ENCODE data around the gene PSMA5. TPM values are rescaled to one million over a fixed set of nuclear protein-coding genes. Genes with fewer than 3 reads are reported as not detected.
"Not testable (repeated sequence)": the region's sequence is repeated elsewhere in the genome, so short reads cannot be mapped to it uniquely, and the experiment has no call there.

Gene PSMA5
- total RNA-seq, 2 donors from 2014 or later: 48.6 to 53.1 TPM

DNA sequence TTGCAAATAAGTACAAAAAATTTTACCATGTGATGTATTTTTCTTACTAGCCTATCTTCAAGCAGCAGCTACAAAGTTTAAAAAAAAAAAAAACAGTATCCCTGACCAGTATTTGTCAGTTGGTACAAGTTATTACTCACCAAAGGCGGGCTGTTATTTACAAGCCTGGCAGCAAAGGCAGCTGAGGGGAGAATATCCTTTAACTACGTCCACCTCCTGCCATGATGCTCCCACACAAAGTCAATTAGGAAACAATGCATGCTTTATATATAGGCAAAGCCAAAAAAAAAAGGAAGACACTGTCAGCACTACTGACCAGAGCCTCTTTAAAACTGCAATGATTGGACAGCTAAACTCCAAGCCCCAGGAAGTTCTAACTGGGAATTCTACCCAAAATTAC, 13.7 kb downstream of the PSMA5 start:
- no peaks in the 10 kb centered on the region for H3K9me3 ChIP-seq (ENCODE audit: control insufficient read depth, low read length, poor library complexity, severe bottlenecking)
- no peak overlapping the region for H3K4me3 Mint-ChIP-seq
- ATAC-seq (no peak), DNase-seq (no peak)
- H3K27ac Mint-ChIP-seq: no peak overlapping the region
- H3K4me1 Mint-ChIP-seq: peaks cover 32% of the 10 kb centered on the region
- peaks cover 30% of the 10 kb centered on the region for H3K36me3 Mint-ChIP-seq (ENCODE audit: low read depth)
- H3K27me3 Mint-ChIP-seq: no peaks in the 10 kb centered on the region

DNA sequence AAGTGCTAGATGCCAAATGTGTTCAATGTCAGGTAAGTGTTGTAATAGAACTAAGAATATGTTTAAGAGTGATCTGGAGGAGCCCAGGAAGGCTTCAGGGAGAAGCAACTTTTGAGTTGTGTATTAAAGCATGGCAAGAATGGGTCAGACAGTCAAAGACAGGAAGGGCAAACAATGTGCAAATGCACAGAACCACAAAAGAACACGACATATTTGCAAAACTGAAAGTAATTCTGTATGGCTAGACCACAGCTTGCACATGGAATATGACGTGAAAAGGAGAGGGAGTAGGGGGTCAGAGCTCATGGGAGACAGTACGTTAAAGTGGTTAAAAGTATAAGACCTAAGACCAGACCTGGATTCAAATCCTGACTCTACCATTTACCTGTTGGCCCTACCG, 21.4 kb downstream of the PSMA5 start:
- peaks cover 24% of the 10 kb centered on the region for H3K4me1 Mint-ChIP-seq
- H3K27me3 Mint-ChIP-seq: no peaks in the 10 kb centered on the region
- DNase-seq (no peak), ATAC-seq (peak; percentile 40)
- no peak overlapping the region for H3K4me3 Mint-ChIP-seq
- H3K9me3 ChIP-seq (ENCODE audit: control insufficient read depth, low read length, poor library complexity, severe bottlenecking): no peaks in the 10 kb centered on the region
- H3K36me3 Mint-ChIP-seq (ENCODE audit: low read depth): peaks cover 24% of the 10 kb centered on the region
- peak overlapping the region; percentile 72 for H3K27ac Mint-ChIP-seq

DNA sequence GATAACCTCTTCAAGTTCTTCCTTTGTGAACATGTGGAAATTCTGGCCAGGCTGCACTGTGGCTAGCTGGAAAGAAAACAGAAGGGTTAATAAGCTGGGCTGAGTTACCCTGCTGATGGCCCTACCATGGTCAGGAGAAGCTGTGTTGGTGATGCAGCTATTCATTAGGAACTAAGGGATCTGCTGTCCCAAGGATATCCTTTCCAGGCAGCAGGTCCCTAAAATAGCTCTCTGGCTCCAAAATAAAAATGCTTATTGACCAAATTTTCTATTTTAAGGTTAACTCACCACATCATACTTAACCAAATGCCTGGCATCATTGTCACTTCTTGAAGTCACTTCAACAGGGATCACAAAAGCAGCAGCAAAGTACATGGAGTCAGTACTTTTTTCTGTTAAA, 24.2 kb downstream of the PSMA5 start:
- peaks cover 7% of the 10 kb centered on the region for H3K27me3 Mint-ChIP-seq
- H3K36me3 Mint-ChIP-seq (ENCODE audit: low read depth): peaks cover 13% of the 10 kb centered on the region

DNA sequence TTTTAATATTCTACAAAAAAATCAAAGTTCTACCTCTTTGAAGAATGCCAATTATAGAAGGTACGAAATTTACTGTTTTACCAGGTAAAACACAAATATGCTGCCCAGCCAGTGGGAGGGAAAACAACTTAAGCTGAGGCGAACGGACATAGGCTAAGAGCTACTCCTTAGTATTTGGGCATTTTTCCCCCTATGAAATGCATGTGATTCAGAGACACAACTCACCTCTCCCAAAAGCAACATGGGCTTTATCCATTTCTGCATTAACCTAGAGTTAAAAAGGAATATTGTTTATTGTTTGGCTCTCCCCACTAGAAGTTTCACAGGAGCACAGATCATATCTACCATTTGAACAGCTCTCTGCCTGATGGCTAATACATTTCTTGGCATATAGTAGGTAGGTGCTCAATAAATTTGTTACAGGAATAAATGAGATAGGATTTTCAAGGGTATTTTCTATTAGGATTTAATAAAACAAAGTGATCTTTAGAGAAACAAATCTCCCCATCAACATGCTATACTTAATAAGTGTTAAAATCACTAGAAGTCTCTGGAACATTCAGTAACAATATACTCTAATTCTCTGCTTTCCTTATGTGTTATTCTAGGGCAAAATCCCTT, 26.1 kb downstream of the PSMA5 start:
- no peak overlapping the region for H3K27ac Mint-ChIP-seq
- no peak for ATAC-seq
- no peaks in the 10 kb centered on the region for H3K9me3 ChIP-seq (ENCODE audit: control insufficient read depth, low read length, poor library complexity, severe bottlenecking)
- H3K4me3 Mint-ChIP-seq: no peak overlapping the region
- peaks cover 6% of the 10 kb centered on the region for H3K36me3 Mint-ChIP-seq (ENCODE audit: low read depth)
- peaks cover 26% of the 10 kb centered on the region for H3K27me3 Mint-ChIP-seq
- peaks cover 8% of the 10 kb centered on the region for H3K4me1 Mint-ChIP-seq
- DNase-seq: no peak

More for the DNA sequence above, 24.2 kb downstream of the PSMA5 start:
- no peak overlapping the region for H3K27ac Mint-ChIP-seq
- no peak overlapping the region for H3K4me3 Mint-ChIP-seq
- ATAC-seq (no peak), DNase-seq (no peak)
- no peaks in the 10 kb centered on the region for H3K9me3 ChIP-seq (ENCODE audit: control insufficient read depth, low read length, poor library complexity, severe bottlenecking)
- peaks cover 17% of the 10 kb centered on the region for H3K4me1 Mint-ChIP-seq

DNA sequence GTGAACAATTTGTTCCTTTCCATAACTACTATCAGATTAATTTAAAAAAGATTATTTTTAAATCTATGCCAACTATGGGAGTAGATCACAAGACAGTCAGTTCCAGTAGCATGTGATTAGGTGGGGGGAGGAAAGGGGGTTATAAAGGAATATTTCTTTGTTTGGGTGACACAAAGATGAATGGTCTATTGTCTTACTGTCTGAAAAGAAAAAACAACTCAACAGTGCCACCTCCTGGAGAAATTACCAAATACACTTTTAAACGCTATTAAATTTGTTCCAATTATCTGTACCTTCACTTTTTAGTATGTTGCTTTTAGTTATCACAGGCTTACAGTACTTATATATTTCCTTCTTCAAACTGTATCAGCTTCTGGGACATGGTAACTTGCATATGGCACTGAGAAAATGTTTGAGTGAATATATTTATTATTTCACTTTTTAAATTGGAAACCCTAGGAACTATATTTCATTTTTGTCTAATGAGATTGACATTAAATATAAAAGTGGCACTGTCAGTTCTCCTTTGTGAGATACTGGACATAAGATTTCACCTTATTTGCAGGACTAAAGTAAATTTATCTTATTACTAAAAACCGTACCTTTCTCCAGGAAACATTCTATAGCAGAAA, 26.8 kb downstream of the PSMA5 start:
- Mint-ChIP-seq H3K27ac (no peak overlapping the region), H3K4me3 (peak overlapping the region; percentile 19), H3K27me3 (peaks cover 33% of the 10 kb centered on the region), H3K36me3 (ENCODE audit: low read depth) (no peaks in the 10 kb centered on the region), H3K4me1 (peaks cover 2% of the 10 kb centered on the region)
- peak; percentile 56 for ATAC-seq
- DNase-seq: no peak
- no peaks in the 10 kb centered on the region for H3K9me3 ChIP-seq (ENCODE audit: control insufficient read depth, low read length, poor library complexity, severe bottlenecking)

DNA sequence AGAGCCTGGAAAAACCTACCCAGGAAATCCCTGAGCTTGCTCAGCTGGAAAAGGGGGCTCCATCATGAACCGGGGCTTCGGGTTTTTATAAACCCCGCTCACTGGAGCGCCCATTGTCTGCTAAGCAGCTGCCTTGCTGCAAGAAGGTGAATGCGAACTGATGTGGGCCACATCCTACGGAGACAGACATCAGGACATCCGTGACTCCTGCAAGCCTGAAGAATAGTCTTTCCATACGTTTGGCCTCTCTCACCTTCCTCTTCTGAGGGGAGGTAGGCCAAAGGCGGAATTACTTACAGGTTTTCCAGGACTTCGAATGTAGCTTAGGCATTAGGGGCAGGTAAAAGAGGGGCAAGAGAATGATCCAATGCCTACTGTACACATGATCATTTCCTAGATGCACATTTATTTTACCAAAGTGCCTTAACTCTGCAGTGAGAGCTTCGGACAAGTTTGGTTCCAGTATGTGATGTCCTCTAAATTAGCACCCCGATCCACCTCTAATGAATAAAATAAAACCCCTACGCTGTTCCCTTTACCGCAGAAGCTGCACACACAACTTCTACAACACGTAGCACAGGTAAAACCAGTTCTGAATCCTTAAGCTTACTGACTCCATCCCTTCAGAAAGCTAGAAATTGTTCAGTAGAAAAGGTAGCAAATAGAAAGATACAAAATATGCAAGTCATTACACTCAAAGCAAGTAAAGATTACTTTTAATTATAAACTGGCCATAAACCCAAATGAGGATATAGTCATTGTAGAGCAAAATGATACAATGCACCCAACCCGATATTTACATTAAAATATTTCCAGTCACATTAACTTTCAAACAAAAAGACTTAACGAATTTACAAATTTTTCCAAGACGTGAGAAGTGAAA, 27.7 kb downstream of the PSMA5 start:
- no peaks in the 10 kb centered on the region for H3K9me3 ChIP-seq (ENCODE audit: control insufficient read depth, low read length, poor library complexity, severe bottlenecking)
- Mint-ChIP-seq H3K4me3 (peak overlapping the region; percentile 79), H3K36me3 (ENCODE audit: low read depth) (no peaks in the 10 kb centered on the region), H3K4me1 (peaks cover 2% of the 10 kb centered on the region), H3K27ac (no peak overlapping the region), H3K27me3 (peaks cover 40% of the 10 kb centered on the region)
- no peak for ATAC-seq
- no peak for DNase-seq

DNA sequence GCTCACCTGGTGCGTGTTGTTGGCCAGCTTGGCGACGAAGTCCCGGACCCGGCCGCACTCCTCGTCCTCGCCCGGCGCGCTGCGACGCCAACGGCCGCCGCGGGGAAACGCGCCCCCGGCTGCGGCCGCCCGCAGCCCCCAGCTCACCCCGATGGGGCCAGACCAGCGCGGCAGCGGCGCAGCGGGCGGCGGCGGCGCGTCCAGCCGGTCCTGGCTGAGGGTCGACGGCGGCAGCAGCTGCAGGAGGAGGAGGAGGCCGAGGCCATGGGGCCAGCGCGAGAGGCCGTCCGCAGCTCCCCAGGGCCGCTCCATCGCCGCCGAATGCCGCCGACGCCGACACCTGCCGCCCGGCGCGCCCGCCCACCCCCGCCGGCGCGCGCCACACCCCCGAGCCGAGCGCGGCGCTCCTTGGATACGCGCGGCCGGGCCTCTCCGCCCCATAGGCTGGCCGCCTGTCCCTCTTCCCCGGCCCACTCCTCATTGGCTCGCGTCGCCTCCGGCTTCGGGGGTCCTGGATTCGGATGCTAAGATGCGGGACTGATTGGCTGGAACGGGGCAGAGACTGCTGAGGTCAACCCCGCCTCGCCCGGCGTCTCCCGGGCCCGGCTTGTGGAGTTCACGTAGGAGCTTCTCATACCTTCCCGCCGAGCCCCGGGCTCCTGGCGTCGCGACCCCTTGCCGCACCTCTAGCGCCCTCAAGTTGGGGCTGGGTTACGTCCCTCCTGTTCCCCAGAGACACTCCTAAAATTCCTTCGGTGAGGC, 28.5 kb downstream of the PSMA5 start, which contains the start of gene SORT1:
TSS of gene SORT1 (minus strand) at position 338 of the 762 bp plus-strand sequence. CDS start at position 312, 26 bp downstream.
- peak within 1 kb of the TSS; percentile 87 for H3K4me3 Mint-ChIP-seq
- H3K9me3 ChIP-seq (ENCODE audit: control insufficient read depth, low read length, poor library complexity, severe bottlenecking): no peaks in the 10 kb centered on the region
- ATAC-seq (peak; percentile 94), DNase-seq (peak; percentile 21 to 46 (median 35))
- H3K36me3 Mint-ChIP-seq (ENCODE audit: low read depth): peaks cover under 1% of the 10 kb centered on the region
- H3K27me3 Mint-ChIP-seq: peaks cover 46% of the 10 kb centered on the region
- H3K27ac Mint-ChIP-seq: no peak within 1 kb of the TSS
- peaks cover 2% of the 10 kb centered on the region for H3K4me1 Mint-ChIP-seq

DNA sequence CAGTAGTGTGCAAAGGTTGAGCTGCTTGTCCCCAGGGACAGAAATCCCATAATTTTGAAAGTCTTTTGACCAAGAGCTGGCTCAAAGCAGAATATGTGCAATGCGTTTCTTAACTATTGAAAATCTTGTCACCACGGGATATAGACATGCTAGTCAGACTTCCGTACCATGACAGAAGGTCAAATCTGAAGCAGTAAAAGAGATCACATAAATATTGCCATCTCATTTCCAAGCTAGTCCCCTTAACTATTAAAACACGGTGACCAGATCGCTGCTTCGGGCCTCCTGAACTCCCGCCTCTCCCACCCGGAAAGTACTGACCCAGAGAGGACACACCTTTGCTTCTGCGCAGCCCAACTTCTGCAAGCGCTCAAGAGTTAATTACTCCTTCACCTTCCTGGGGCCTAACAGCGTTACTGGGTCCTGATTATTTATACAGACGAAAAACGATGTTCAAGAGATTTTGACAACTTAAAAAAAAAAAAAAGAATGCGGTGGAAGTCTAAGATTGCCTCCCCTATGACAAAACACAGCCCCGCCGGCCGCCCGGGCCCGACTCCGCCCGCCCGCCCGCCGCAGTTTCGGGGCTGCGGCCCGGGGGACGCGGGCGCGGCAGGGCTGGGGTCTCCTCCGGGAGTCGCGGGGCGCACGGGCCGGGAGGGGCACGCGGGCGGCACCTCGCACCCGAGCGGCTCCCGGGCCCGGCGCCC, 29.2 kb downstream of the PSMA5 start:
- peak overlapping the region; percentile 87 for H3K4me3 Mint-ChIP-seq
- DNase-seq: no peak
- peak; percentile 11 for ATAC-seq
- H3K27me3 Mint-ChIP-seq: peaks cover 53% of the 10 kb centered on the region
- peaks cover 2% of the 10 kb centered on the region for H3K4me1 Mint-ChIP-seq
- peaks cover 2% of the 10 kb centered on the region for H3K36me3 Mint-ChIP-seq (ENCODE audit: low read depth)
- H3K9me3 ChIP-seq (ENCODE audit: control insufficient read depth, low read length, poor library complexity, severe bottlenecking): no peaks in the 10 kb centered on the region
- H3K27ac Mint-ChIP-seq: no peak overlapping the region

DNA sequence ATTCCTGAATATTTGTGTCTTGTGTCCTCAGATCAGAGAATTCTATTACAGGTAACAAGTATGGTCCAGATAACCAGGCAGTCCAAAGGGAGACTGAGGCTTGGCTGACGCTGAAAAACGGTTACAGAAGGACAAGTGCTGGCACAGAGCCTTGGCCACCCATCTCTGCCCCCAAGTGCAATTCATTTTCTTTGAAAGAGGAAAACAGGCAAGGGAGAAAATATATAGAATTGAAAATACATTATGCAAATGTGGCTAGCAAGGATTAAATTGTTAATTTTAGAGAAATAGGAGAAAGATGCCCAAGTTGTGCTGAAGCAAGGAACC, 29.8 kb downstream of the PSMA5 start:
- ATAC-seq (no peak), DNase-seq (no peak)
- H3K9me3 ChIP-seq (ENCODE audit: control insufficient read depth, low read length, poor library complexity, severe bottlenecking): no peaks in the 10 kb centered on the region
- Mint-ChIP-seq H3K4me1 (peaks cover 2% of the 10 kb centered on the region), H3K27me3 (peaks cover 59% of the 10 kb centered on the region), H3K4me3 (peak overlapping the region; percentile 47), H3K36me3 (ENCODE audit: low read depth) (peaks cover 2% of the 10 kb centered on the region), H3K27ac (no peak overlapping the region)

DNA sequence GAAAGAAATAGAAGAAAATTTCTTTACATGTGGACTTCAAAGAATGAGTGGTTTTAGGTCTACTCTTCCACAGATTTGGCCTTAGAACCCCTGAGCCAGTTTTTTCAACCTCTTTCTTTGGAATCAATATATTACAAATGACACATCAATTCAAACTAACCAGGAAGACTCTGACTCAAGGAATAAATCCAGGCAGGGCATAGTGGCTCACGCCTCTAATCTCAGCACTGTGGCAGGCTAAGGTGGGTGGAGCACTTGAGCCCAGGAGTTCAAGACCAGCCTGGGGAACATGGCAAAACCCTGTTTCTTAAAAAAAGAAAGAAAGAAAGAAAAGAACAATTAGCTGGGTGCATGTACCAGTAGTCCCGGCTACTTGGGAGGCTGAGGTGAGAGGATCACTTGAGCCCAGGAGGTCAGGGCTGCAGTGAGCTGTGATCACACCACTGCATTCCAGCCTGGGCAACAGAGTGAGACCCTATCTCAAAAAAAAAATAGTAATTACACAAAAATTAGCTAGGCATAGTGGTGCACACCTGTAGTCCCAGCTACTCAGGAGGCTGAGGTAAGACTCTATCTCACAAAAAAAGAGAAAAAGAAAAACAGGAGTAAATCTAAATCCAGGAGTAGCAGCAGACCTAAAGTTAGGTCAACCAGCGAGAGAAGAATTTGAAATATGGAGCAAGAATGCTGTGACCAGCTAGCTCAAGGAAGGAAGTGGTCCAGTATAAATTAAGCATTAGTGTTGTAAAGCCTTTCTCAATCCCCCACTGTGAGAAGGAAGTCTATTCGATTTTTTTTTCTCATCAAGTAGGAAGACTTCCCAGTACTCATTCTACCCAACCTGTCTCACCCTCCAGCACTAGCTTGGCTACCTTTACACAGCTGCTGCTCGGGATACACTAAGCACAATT, 30.4 kb downstream of the PSMA5 start:
- Mint-ChIP-seq H3K4me3 (peak overlapping the region; percentile 47), H3K27ac (no peak overlapping the region)
- no peak for ATAC-seq

DNA sequence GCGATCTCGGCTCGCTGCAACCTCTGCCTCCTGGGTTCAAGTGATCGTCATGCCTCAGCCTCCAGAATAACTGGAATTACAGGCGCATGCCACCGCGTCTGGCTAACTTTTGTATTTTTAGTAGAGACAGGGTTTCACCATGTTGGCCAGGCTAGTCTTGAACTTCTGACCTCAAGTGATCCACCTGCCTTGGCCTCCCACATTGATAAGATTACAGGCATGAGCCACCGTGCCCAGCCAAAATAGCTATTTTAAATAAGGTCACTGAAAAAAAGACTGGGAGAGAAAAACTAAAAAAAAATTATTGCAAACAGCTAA, 31.0 kb downstream of the PSMA5 start:
- H3K4me1 Mint-ChIP-seq; H3K27ac Mint-ChIP-seq; ATAC-seq; H3K4me3 Mint-ChIP-seq; DNase-seq; H3K36me3 Mint-ChIP-seq (ENCODE audit: low read depth); H3K9me3 ChIP-seq (ENCODE audit: control insufficient read depth, low read length, poor library complexity, severe bottlenecking): not testable (repeated sequence)
- H3K27me3 Mint-ChIP-seq: peaks cover 69% of the 10 kb centered on the region

More for the DNA sequence above, 30.4 kb downstream of the PSMA5 start:
- peaks cover 63% of the 10 kb centered on the region for H3K27me3 Mint-ChIP-seq
- no peak for DNase-seq
- peaks cover 2% of the 10 kb centered on the region for H3K36me3 Mint-ChIP-seq (ENCODE audit: low read depth)
- H3K9me3 ChIP-seq (ENCODE audit: control insufficient read depth, low read length, poor library complexity, severe bottlenecking): no peaks in the 10 kb centered on the region
- peaks cover 2% of the 10 kb centered on the region for H3K4me1 Mint-ChIP-seq
